Measurements from ENCODE around the gene WDR20. TPM values are rescaled to one million over a fixed set of nuclear protein-coding genes. Genes with fewer than 3 reads are reported as not detected.

Gene WDR20
- total and polyA plus RNA-seq, 2 of the 8 experiments (the other 6 are each of a cell fraction or from before 2014, with no cell fraction given) = 11.2 to 26.7 TPM

- TF ChIP-seq CHD7 (IDR thresholded peaks at IDR 0.05; ENCODE audit: insufficient replicate concordance, low read length) = no peak
- TF ChIP-seq HDAC2 (IDR thresholded peaks at IDR 0.05; ENCODE audit: borderline replicate concordance in 1 of 2, low read depth in 2 of 2, low read length in 2 of 2) = no peak
- no peak for TF ChIP-seq SAP30 (IDR thresholded peaks at IDR 0.05; ENCODE audit: insufficient read depth, insufficient replicate concordance, low read length)
- no peak for TF ChIP-seq ATF2 (IDR thresholded peaks at IDR 0.05; ENCODE audit: low read length)
- no peak for TF ChIP-seq CHD1 (IDR thresholded peaks at IDR 0.05; ENCODE audit: low read depth, low read length)
- no peak for TF ChIP-seq BRCA1 (IDR thresholded peaks at IDR 0.05; ENCODE audit: low read depth, low read length)
- no peak for TF ChIP-seq CBX5 (IDR thresholded peaks at IDR 0.05; ENCODE audit: low read depth, low read length)
- TF ChIP-seq SUZ12 (IDR thresholded peaks at IDR 0.05; ENCODE audit: low read length) = no peak
- TF ChIP-seq EP300 (IDR thresholded peaks at IDR 0.05; ENCODE audit: borderline replicate concordance in 1 of 2, low read depth in 2 of 2, low read length in 2 of 2) = no peak
These were observed 34.3 kb upstream of the WDR20 start (continued) for GRCh38 chr14:102105369-102105768.
